Spinal cord (tissue), 10 donors: ENCODE results near the gene LMOD1. TPM values are rescaled to one million over a fixed set of nuclear protein-coding genes. Genes with fewer than 3 reads are reported as not detected.

Experiments used
- DNase-seq, 6 donors: peaks; one replicate each; pipeline versions ENCODE4 v3.0.0 to v3.0.0-alpha.2; 2013 to 2015; ENCODE audit warnings: low spot score in 6 of 6, low read depth in 4 of 6
- H3K27ac ChIP-seq: one replicate; pipeline ENCODE4 v1.5.1; 2013; ENCODE audit warnings: low read depth, low read length, control low read depth
- H3K27me3 ChIP-seq: one replicate; pipeline ENCODE4 v1.6.1; 2013; ENCODE audit warnings: low read length; ENCODE audit not compliant: control insufficient read depth, insufficient read depth
- H3K36me3 ChIP-seq: one replicate; pipeline ENCODE4 v1.6.1; 2013; ENCODE audit warnings: low read length; ENCODE audit not compliant: control insufficient read depth, insufficient read depth
- H3K4me1 ChIP-seq: one replicate; pipeline ENCODE4 v1.6.1; 2013; ENCODE audit warnings: low read length; ENCODE audit not compliant: control insufficient read depth, insufficient read depth
- H3K4me3 ChIP-seq: one replicate; pipeline ENCODE4 v1.5.1; 2013; ENCODE audit warnings: low read depth, low read length, control low read depth
- H3K9me3 ChIP-seq: one replicate; pipeline ENCODE4 v1.6.1; 2013; ENCODE audit warnings: low read length; ENCODE audit not compliant: control insufficient read depth, insufficient read depth
- WGBS: methylation state at CpG from one replicate; pipeline ENCODE4 v1.1.5; 2013; ENCODE audit warnings: missing lambda C conversion rate; ENCODE audit not compliant: insufficient coverage; 5-methylcytosine and 5-hydroxymethylcytosine counted together
- polyA plus RNA-seq, 2 donors: library from polyadenylated mRNA; unstranded; fragments of 120-200 nt; gene quantifications; one replicate each; pipeline ENCODE4 v1.2.1, GENCODE V29; 2013; ENCODE audit not compliant: insufficient read length in 2 of 2
- total RNA-seq, 2 donors: library from RNA; depleted of rRNA in 1 of 2; stranded (reverse); fragments of 120-200 nt in 1 of 2; fragments of >200 nt in 1 of 2; gene quantifications; one replicate each; pipeline versions ENCODE4 v1.2.3 to v1.2.4, GENCODE V29; 2013 to 2014
- donor health status: healthy.

The LMOD1 gene
- total and polyA plus RNA-seq, 4 donors: 1.9 to 8.4 (median 4.1) TPM

DNA sequence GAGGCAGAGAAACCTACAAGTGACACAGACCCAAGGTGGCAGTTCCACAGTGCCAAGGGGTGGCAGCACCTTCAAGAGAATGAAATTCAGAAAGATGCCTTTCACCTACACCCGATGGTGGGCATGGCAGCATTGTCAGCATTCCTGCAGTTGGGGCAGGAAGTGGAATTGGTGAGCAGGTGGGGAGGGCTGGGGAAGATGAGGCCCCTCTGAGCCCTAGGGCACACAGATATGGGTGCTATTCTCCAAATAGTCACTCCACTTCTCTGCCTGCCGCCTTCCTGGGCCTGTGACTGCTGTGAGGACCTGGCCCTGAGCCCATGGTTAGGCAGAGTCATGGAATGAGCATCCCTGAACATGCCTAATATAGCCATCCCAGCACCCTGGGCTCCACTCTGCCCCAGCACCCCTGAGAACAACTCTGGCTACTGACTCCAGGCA is 49.4 kb downstream of the LMOD1 start:
- WGBS: 73% methylated on average over 1 of the region's 2 CpGs
- no peak overlapping the region for H3K4me3 ChIP-seq
- H3K27ac ChIP-seq: no peak overlapping the region

DNA sequence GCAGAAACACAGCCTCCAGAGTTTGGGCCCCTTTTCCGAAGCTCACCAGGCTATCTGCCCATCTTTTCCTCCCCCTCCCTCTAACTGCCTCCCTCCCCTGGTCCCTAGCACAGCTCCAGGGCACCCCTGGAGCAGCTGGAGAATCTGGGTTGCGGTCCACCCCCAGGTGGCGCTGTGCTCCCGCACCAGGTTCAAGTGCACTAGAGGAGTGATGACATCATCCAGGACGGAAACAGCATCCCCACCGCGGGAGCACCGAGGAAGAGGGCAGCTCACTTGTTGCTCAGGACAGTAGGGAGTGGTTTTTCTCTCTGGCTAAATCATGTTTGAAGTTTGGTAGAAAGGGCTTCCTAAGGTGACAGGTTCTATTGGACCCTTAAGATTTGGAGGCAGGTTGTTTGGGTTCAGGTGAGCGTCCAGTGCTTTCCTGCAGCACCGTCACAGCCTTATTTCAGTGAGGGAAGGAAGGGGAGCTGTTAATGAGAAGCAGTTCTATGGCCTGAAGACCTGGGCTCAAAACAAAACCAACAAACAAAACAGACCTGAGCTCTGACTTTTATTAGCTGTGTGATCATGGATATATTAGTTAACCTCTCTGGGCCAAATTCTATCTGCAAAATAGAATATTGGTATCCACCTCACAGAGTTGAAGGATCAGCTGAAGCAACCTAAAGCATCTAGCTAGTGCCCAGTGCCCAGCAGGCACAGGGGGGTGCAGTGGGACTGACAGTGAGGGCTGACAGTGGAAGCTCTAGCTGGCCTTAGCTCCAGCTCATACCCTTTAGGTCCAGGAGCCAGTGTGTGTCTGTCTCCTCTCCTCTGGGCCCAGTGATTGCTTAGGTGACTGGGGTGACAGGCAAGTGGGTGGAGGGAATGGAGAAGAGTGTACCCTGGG is 50.2 kb downstream of the LMOD1 start:
- peak in 5 of 6 donors; percentile 60 to 91 (median 63) for DNase-seq
- Histone ChIP-seq H3K36me3 (peaks cover 40% of the 10 kb centered on the region), H3K4me1 (peaks cover 41% of the 10 kb centered on the region), H3K27me3 (no peaks in the 10 kb centered on the region), H3K4me3 (peak overlapping the region; percentile 19), H3K27ac (no peak overlapping the region), H3K9me3 (no peaks in the 10 kb centered on the region)
- WGBS: 11% methylated on average over 9 of the region's 10 CpGs

More for the DNA sequence above, 49.4 kb downstream of the LMOD1 start:
- Histone ChIP-seq H3K9me3 (no peaks in the 10 kb centered on the region), H3K27me3 (no peaks in the 10 kb centered on the region), H3K4me1 (peaks cover 32% of the 10 kb centered on the region), H3K36me3 (peaks cover 31% of the 10 kb centered on the region)
- no peak for DNase-seq

DNA sequence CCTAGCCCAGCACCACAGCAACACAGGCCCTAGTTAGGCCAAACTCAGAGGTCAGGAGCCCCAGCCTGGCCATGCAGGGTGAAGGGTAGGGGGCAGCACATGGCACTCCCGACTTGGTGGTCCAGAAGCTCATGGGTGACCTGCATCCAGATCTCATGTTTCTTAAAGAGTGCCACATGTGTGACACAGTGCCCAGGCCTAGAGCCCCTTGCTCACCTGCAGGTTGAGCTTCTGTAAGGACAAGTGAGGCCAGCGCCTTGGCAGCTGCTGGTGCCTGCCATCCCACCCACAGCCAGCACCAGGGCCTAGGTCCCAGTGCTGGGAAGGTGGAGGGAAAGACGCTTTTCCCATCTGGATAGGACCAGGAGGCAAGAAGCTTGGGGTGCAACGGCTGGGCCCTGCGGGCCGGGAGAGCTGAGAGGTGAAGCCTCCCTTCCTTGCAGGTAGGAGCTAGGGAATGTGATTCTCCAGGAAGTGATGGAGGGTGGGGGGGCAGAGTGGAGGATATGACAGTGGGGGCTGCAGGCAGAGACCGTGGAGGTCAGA is 51.2 kb downstream of the LMOD1 start:
- peaks cover 44% of the 10 kb centered on the region for H3K36me3 ChIP-seq
- peaks cover 44% of the 10 kb centered on the region for H3K4me1 ChIP-seq
- no peak overlapping the region for H3K27ac ChIP-seq
- no peaks in the 10 kb centered on the region for H3K27me3 ChIP-seq
- 84% methylated on average over 6 of the region's 7 CpGs for WGBS
- no peak overlapping the region for H3K4me3 ChIP-seq
- H3K9me3 ChIP-seq: no peaks in the 10 kb centered on the region
- no peak for DNase-seq

DNA sequence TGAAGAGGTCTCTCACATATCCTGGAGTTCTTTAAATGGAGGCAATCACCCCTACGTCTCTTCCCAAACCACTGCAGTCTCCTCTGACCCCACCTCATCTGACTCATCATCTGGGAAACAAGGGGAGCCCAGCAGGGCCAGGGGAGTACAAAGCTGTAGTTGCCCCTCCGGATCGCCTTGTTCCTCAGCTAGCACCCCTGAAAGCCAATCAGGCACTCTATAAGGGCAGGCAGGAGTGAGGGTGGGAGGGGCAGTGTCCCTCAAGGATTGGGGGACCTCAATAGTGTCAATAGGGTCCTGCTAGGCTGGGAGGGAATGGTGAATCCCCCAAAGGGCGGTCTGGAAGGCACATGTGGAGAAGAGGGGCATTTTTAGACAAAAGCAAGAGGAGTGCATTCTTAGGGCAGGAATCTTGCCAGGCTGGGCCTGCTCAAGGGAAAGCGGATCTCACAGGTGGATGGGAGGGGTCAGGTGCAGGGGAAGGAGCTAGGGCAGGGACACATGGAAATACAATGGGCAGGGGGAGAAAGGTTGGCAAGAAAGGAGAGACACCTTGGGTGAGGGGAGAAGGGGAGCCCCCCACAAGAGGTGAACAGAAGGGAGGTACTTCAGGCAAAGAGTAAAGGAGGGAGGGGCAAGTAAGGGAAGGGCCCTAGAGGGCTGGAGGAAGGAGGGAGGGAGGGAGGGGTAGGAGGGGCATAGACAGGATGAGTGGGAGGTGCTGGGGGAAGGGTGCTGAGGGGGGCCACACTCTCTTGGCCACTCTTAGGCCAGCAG is 51.8 kb downstream of the LMOD1 start:
- WGBS: 51% methylated on average over 5 of the region's 5 CpGs
- no peak overlapping the region for H3K27ac ChIP-seq
- H3K4me1 ChIP-seq: peaks cover 50% of the 10 kb centered on the region
- H3K27me3 ChIP-seq: no peaks in the 10 kb centered on the region
- H3K4me3 ChIP-seq: no peak overlapping the region
- no peaks in the 10 kb centered on the region for H3K9me3 ChIP-seq
- no peak for DNase-seq
- peaks cover 42% of the 10 kb centered on the region for H3K36me3 ChIP-seq

DNA sequence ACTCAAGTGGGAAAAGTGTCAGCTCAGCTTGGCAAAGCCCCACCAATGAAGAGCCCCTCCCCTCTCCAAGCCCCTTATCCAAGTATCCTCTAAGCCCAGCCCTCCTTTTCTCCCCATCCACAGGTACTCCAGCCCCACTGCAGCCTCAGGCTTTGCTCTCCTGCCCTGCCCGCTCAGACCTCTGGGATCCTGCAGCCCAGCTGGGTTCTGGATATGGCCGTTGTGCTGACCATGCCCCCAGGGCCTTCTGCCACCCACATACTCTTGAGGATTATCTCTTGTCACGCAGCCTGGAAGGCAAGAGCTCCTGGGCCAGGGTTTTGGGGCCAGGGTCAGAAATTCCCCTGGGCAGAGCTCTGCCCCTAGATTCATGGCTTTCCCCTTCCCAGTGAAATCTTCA is 52.9 kb downstream of the LMOD1 start:
- H3K27me3 ChIP-seq: no peaks in the 10 kb centered on the region
- H3K27ac ChIP-seq: no peak overlapping the region
- no peak overlapping the region for H3K4me3 ChIP-seq
- H3K4me1 ChIP-seq: peaks cover 57% of the 10 kb centered on the region
- DNase-seq: no peak
- no peaks in the 10 kb centered on the region for H3K9me3 ChIP-seq
- 44% methylated on average over 2 of the region's 3 CpGs for WGBS
- H3K36me3 ChIP-seq: peaks cover 41% of the 10 kb centered on the region

DNA sequence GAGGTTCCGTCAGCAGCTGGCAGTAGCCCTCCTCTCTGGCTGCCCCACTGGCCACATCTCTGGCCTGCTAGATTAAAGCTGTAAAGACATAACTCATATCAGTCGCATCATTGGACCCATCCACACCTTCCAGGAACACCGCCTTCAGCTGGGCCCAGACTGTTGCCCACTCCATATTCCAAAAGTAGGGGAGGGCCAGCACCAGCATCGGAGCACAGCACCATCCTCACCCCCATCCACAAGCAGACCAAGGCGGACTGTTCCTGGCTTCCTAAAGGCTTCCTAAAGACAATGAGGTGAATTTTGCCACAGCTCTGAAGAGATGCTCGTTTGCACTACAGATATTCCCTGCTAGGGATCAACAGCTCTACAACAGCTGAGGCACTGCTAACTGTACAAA is 54.1 kb downstream of the LMOD1 start:
- H3K27me3 ChIP-seq: no peaks in the 10 kb centered on the region
- no peak for DNase-seq
- no peak overlapping the region for H3K27ac ChIP-seq
- WGBS: 92% methylated on average over 4 of the region's 6 CpGs
- peaks cover 69% of the 10 kb centered on the region for H3K4me1 ChIP-seq
- peaks cover 41% of the 10 kb centered on the region for H3K36me3 ChIP-seq
- H3K4me3 ChIP-seq: no peak overlapping the region
- no peaks in the 10 kb centered on the region for H3K9me3 ChIP-seq

DNA sequence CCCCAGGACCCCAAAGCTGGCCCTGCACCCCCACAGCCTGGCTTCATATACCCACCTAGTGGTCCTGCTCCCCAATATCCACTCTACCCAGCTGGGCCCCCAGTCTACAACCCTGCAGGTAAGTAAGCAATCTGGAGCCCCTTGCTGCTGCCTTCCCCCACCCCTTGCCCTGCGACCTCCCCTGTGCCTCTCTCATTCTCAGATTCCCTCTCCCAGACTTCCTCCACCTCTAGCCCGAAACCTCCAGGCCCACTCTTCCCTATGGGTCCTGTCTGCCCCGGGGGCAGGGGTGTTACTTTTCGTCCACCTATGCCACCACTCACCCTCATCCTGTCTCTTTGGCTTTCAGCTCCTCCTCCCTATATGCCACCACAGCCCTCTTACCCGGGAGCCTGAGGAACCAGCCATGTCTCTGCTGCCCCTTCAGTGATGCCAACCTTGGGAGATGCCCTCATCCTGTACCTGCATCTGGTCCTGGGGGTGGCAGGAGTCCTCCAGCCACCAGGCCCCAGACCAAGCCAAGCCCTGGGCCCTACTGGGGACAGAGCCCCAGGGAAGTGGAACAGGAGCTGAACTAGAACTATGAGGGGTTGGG is 54.8 kb downstream of the LMOD1 start:
- H3K27me3 ChIP-seq: no peaks in the 10 kb centered on the region
- DNase-seq: no peak
- peaks cover 41% of the 10 kb centered on the region for H3K36me3 ChIP-seq
- H3K4me3 ChIP-seq: no peak overlapping the region
- no peaks in the 10 kb centered on the region for H3K9me3 ChIP-seq
- 79% methylated on average over 5 of the region's 5 CpGs for WGBS
- H3K27ac ChIP-seq: no peak overlapping the region
- H3K4me1 ChIP-seq: peaks cover 68% of the 10 kb centered on the region

DNA sequence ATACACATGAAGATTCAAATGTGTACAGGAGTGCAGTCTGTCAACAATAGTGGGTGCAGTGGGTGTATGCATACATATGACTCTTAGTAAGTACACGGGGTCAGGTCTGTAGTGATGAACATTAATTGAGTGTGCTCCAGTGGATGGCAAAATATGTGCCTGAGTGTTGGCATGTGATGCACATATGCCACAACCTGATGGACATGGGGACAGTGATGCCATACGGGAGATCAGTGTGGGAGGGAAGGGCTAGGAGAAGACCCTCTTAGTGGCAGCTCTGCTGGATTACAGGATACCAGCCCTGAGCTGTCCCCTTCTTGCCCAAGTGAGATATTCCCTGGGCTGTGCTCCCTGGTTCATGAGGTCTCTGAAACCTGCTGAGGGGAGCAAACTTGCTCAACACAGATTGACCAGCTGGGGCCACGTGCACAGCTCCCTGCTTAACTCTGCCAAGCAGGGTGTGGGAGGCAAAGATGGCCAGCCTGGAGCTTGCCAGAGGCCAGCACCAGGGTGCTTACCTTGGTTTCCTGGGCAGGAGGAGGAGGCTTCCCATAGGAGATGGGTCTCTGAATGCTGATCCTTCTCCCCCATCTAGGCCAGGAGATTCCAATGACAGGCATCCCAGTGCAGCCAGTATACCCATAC is 55.4 kb downstream of the LMOD1 start:
- no peak for DNase-seq
- H3K27me3 ChIP-seq: no peaks in the 10 kb centered on the region
- H3K36me3 ChIP-seq: peaks cover 41% of the 10 kb centered on the region
- 71% methylated on average over 3 of the region's 3 CpGs for WGBS
- H3K9me3 ChIP-seq: no peaks in the 10 kb centered on the region
- no peak overlapping the region for H3K27ac ChIP-seq
- peaks cover 62% of the 10 kb centered on the region for H3K4me1 ChIP-seq
- no peak overlapping the region for H3K4me3 ChIP-seq

DNA sequence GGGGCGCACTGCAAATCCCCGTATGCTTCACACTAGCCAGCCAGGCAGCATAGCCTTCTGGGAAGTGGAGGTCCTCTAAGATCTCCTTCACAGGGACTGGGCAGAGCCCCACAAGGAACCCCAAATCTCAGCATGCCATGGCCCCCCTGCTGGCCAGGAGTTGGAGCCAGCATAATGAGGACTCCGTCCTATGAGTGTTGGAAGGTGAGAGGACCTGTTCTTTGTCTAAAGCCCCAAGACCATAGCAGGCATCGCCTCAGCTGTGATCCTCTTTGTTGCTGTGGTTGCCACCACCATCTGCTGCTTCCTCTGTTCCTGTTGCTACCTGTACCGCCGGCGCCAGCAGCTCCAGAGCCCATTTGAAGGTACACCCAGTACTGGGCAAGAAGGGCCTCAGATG is 56.1 kb downstream of the LMOD1 start:
- H3K4me3 ChIP-seq: peak overlapping the region; percentile 90
- no peak overlapping the region for H3K27ac ChIP-seq
- 83% methylated on average over 5 of the region's 7 CpGs for WGBS
- H3K27me3 ChIP-seq: no peaks in the 10 kb centered on the region
- DNase-seq: no peak
- H3K4me1 ChIP-seq: peaks cover 62% of the 10 kb centered on the region
- H3K9me3 ChIP-seq: no peaks in the 10 kb centered on the region
- peaks cover 38% of the 10 kb centered on the region for H3K36me3 ChIP-seq
